GM23338 (cell line): ENCODE results near the gene SQSTM1. TPM values are rescaled to one million over a fixed set of nuclear protein-coding genes. Genes with fewer than 3 reads are reported as not detected.

Experiments
- ATAC-seq: fragments of 200-7000 bp; cut with Tn5 transposase; 3 replicates; pipeline ENCODE4 v1.9.1; 2020
- DNase-seq: peaks from one replicate; pipeline ENCODE4 v3.0.0-alpha.2; 2015; ENCODE audit warnings: low spot score
- H2AFZ ChIP-seq: fragments of 200-600 bp; sonication (generic); 2 replicates; pipeline ENCODE4 v1.8.0; 2016; ENCODE audit warnings: antibody characterized with exemption, mild to moderate bottlenecking, moderate library complexity
- H3F3A ChIP-seq: fragments of 200-600 bp; sonication (generic); replicated peaks from 2 replicates; pipeline ENCODE4 v1.8.0; 2017; ENCODE audit warnings: antibody characterized with exemption, mixed run types, low read depth
- H3K27ac ChIP-seq: fragments of 200-600 bp; sonication (generic); 2 replicates; pipeline ENCODE4 v1.6.1; 2016; ENCODE audit warnings: low read depth
- H3K27me3 ChIP-seq: fragments of 200-600 bp; sonication (generic); 2 replicates; pipeline ENCODE4 v1.8.0; 2016; ENCODE audit warnings: mild to moderate bottlenecking, mixed run types, moderate library complexity; ENCODE audit not compliant: insufficient read depth
- H3K36me3 ChIP-seq: fragments of 200-600 bp; sonication (generic); 2 replicates; pipeline ENCODE4 v1.8.0; 2016; ENCODE audit warnings: mild to moderate bottlenecking; ENCODE audit not compliant: insufficient read depth
- H3K4me1 ChIP-seq: fragments of 200-600 bp; sonication (generic); 2 replicates; pipeline ENCODE4 v1.8.0; 2016; ENCODE audit warnings: mild to moderate bottlenecking, moderate library complexity; ENCODE audit not compliant: insufficient read depth
- H3K4me2 ChIP-seq: fragments of 200-600 bp; sonication (generic); 2 replicates; pipeline ENCODE4 v1.7.1; 2017; ENCODE audit warnings: mixed run types
- H3K4me3 ChIP-seq: fragments of 200-600 bp; sonication (generic); 2 replicates; pipeline ENCODE4 v1.6.1; 2016; ENCODE audit warnings: mixed run types
- H3K79me2 ChIP-seq: fragments of 200-600 bp; sonication (generic); replicated peaks from 2 replicates; pipeline ENCODE4 v1.8.0; 2017; ENCODE audit warnings: mild to moderate bottlenecking; ENCODE audit not compliant: insufficient read depth
- H3K9me2 ChIP-seq: fragments of 200-600 bp; sonication (generic); 2 replicates; pipeline ENCODE4 v1.8.0; 2017; ENCODE audit not compliant: insufficient read depth
- H4K20me1 ChIP-seq: fragments of 200-600 bp; sonication (generic); replicated peaks from 2 replicates; pipeline ENCODE4 v1.8.0; 2017; ENCODE audit warnings: mild to moderate bottlenecking; ENCODE audit not compliant: insufficient read depth
- H3K27ac Mint-ChIP-seq: 2 replicates; pipeline ENCODE4 v1.8.0; 2020; ENCODE audit warnings: inconsistent platforms, mild to moderate bottlenecking, moderate library complexity, mixed read lengths
- H3K27me3 Mint-ChIP-seq: 3 replicates; pipeline ENCODE4 v1.8.0; 2022; ENCODE audit warnings: low read depth, mild to moderate bottlenecking, moderate library complexity, mixed read lengths, inconsistent platforms; ENCODE audit not compliant: insufficient read depth, poor library complexity
- H3K36me3 Mint-ChIP-seq: 3 replicates; pipeline ENCODE4 v1.8.0; 2021; ENCODE audit warnings: low read depth, mild to moderate bottlenecking, inconsistent platforms, moderate library complexity, mixed read lengths
- H3K4me1 Mint-ChIP-seq: 3 replicates; pipeline ENCODE4 v1.8.0; 2020; ENCODE audit warnings: mild to moderate bottlenecking, inconsistent platforms, mixed read lengths
- H3K4me3 Mint-ChIP-seq: 3 replicates; pipeline ENCODE4 v1.8.0; 2021; ENCODE audit warnings: moderate library complexity, mild to moderate bottlenecking, inconsistent platforms, mixed read lengths
- H3K9me3 Mint-ChIP-seq: 3 replicates; pipeline ENCODE4 v1.8.0; 2020; ENCODE audit warnings: moderate library complexity, mild to moderate bottlenecking, inconsistent platforms, mixed read lengths
- CREB1 ChIP-seq: fragments of 250-450 bp; sonication (Bioruptor Pico); IDR thresholded peaks from 2 replicates; pipeline ENCODE4 v1.5.0; 2020; ENCODE audit warnings: low read depth, mild to moderate bottlenecking, moderate library complexity
- EZH2 ChIP-seq: fragments of 200-600 bp; sonication (generic); IDR thresholded peaks from one replicate; pipeline ENCODE4 v1.8.0; 2017; ENCODE audit warnings: antibody characterized with exemption, mild to moderate bottlenecking, low read depth; ENCODE audit not compliant: unreplicated experiment
- EZH2phosphoT487 ChIP-seq: fragments of 200-600 bp; sonication (generic); IDR thresholded peaks from one replicate; pipeline ENCODE4 v1.8.1; 2018; ENCODE audit warnings: antibody characterized with exemption; ENCODE audit not compliant: unreplicated experiment
- JUNB ChIP-seq: IDR thresholded peaks from one replicate; pipeline ENCODE4 v1.6.1; 2016; ENCODE audit warnings: antibody characterized with exemption; ENCODE audit not compliant: unreplicated experiment
- NANOG ChIP-seq: IDR thresholded peaks from 2 replicates; pipeline ENCODE4 v1.6.1; 2016; ENCODE audit warnings: antibody characterized with exemption, borderline replicate concordance
- POLR2AphosphoS5 ChIP-seq: IDR thresholded peaks from 2 replicates; pipeline ENCODE4 v1.6.1; 2016; ENCODE audit warnings: antibody characterized with exemption, low read depth
- STAT1 ChIP-seq: IDR thresholded peaks from one replicate; pipeline ENCODE4 v1.6.1; 2016; ENCODE audit warnings: antibody characterized with exemption; ENCODE audit not compliant: unreplicated experiment
- ZNF114 ChIP-seq: fragments of 250-450 bp; sonication (Bioruptor Pico); IDR thresholded peaks from 2 replicates; pipeline ENCODE4 v1.5.0; 2020; ENCODE audit warnings: mild to moderate bottlenecking, moderate library complexity
- ZNF331 ChIP-seq: fragments of 250-450 bp; sonication (Bioruptor Pico); IDR thresholded peaks from 2 replicates; pipeline ENCODE4 v1.5.0; 2020; ENCODE audit warnings: low read depth, mild to moderate bottlenecking, moderate library complexity
- polyA plus RNA-seq: library from polyadenylated mRNA; unstranded; fragments of >200 nt; fragmentation: Nextera tagmentation; extraction: Ambion mirVana; gene quantifications from 2 replicates; pipeline ENCODE4 v1.2.1, GENCODE V29; 2016
- total RNA-seq: library from RNA; depleted of rRNA; stranded (reverse); fragments of >200 nt; shearing (Covaris generic); gene quantifications from 2 replicates; pipeline ENCODE4 v1.2.3, GENCODE V29; 2014
- TF ChIP-seq, protein P1 (sequence below): IDR thresholded peaks from 2 replicates; pipeline ENCODE4 v1.6.1; 2016; ENCODE audit warnings: antibody characterized with exemption
- TF ChIP-seq, protein P2 (sequence below): fragments of 250-450 bp; sonication (Bioruptor Pico); IDR thresholded peaks from 2 replicates; pipeline ENCODE4 v1.5.0; 2020; ENCODE audit warnings: mild to moderate bottlenecking, moderate library complexity
- TF ChIP-seq, protein P3 (sequence below), 2 experiments: fragments of 200-600 bp in 1 of 2; sonication (generic) in 1 of 2; conservative IDR thresholded peaks; 2 replicates each; pipeline versions ENCODE4 v1.5.1 to v1.6.1; 2016 to 2017; ENCODE audit warnings: antibody characterized with exemption in 2 of 2, low read depth in 2 of 2, mild to moderate bottlenecking in 2 of 2, moderate library complexity in 1 of 2
- TF ChIP-seq, protein P4 (sequence below): IDR thresholded peaks from one replicate; pipeline ENCODE4 v1.6.1; 2018; ENCODE audit warnings: antibody characterized with exemption; ENCODE audit not compliant: unreplicated experiment

The SQSTM1 gene
- total and polyA plus RNA-seq, 2 experiments from 2014 or later = 58.0 to 92.6 TPM

- Histone ChIP-seq H3K4me3 (no peak overlapping the region), H2AFZ (no peak overlapping the region), H3F3A (peaks cover 2% of the 10 kb centered on the region), H3K9me2 (no peaks in the 10 kb centered on the region), H3K27ac (no peak overlapping the region), H3K79me2 (peaks cover 19% of the 10 kb centered on the region), H3K4me2 (peak overlapping the region; percentile 64), H3K4me1 (peaks cover 8% of the 10 kb centered on the region), H3K27me3 (no peaks in the 10 kb centered on the region), H3K36me3 (no peaks in the 10 kb centered on the region; the same call in 1 of the 2 replicates), H4K20me1 (peaks cover 17% of the 10 kb centered on the region)
- peaks cover 26% of the 10 kb centered on the region for H3K36me3 Mint-ChIP-seq
- H3K27me3 Mint-ChIP-seq = peaks cover 28% of the 10 kb centered on the region
- DNase-seq (peak; percentile 61), ATAC-seq (peak; percentile 21)
- H3K4me3 Mint-ChIP-seq = peak overlapping the region; percentile 21; the same call in 1 of the 3 replicates
- H3K27ac Mint-ChIP-seq = no peak overlapping the region
- no peaks in the 10 kb centered on the region for H3K9me3 Mint-ChIP-seq
- H3K4me1 Mint-ChIP-seq = peaks cover 30% of the 10 kb centered on the region
- TF ChIP-seq, protein P1, sequence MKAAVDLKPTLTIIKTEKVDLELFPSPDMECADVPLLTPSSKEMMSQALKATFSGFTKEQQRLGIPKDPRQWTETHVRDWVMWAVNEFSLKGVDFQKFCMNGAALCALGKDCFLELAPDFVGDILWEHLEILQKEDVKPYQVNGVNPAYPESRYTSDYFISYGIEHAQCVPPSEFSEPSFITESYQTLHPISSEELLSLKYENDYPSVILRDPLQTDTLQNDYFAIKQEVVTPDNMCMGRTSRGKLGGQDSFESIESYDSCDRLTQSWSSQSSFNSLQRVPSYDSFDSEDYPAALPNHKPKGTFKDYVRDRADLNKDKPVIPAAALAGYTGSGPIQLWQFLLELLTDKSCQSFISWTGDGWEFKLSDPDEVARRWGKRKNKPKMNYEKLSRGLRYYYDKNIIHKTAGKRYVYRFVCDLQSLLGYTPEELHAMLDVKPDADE = no peak
- no peak for TF ChIP-seq EZH2phosphoT487
- TF ChIP-seq, protein P2, sequence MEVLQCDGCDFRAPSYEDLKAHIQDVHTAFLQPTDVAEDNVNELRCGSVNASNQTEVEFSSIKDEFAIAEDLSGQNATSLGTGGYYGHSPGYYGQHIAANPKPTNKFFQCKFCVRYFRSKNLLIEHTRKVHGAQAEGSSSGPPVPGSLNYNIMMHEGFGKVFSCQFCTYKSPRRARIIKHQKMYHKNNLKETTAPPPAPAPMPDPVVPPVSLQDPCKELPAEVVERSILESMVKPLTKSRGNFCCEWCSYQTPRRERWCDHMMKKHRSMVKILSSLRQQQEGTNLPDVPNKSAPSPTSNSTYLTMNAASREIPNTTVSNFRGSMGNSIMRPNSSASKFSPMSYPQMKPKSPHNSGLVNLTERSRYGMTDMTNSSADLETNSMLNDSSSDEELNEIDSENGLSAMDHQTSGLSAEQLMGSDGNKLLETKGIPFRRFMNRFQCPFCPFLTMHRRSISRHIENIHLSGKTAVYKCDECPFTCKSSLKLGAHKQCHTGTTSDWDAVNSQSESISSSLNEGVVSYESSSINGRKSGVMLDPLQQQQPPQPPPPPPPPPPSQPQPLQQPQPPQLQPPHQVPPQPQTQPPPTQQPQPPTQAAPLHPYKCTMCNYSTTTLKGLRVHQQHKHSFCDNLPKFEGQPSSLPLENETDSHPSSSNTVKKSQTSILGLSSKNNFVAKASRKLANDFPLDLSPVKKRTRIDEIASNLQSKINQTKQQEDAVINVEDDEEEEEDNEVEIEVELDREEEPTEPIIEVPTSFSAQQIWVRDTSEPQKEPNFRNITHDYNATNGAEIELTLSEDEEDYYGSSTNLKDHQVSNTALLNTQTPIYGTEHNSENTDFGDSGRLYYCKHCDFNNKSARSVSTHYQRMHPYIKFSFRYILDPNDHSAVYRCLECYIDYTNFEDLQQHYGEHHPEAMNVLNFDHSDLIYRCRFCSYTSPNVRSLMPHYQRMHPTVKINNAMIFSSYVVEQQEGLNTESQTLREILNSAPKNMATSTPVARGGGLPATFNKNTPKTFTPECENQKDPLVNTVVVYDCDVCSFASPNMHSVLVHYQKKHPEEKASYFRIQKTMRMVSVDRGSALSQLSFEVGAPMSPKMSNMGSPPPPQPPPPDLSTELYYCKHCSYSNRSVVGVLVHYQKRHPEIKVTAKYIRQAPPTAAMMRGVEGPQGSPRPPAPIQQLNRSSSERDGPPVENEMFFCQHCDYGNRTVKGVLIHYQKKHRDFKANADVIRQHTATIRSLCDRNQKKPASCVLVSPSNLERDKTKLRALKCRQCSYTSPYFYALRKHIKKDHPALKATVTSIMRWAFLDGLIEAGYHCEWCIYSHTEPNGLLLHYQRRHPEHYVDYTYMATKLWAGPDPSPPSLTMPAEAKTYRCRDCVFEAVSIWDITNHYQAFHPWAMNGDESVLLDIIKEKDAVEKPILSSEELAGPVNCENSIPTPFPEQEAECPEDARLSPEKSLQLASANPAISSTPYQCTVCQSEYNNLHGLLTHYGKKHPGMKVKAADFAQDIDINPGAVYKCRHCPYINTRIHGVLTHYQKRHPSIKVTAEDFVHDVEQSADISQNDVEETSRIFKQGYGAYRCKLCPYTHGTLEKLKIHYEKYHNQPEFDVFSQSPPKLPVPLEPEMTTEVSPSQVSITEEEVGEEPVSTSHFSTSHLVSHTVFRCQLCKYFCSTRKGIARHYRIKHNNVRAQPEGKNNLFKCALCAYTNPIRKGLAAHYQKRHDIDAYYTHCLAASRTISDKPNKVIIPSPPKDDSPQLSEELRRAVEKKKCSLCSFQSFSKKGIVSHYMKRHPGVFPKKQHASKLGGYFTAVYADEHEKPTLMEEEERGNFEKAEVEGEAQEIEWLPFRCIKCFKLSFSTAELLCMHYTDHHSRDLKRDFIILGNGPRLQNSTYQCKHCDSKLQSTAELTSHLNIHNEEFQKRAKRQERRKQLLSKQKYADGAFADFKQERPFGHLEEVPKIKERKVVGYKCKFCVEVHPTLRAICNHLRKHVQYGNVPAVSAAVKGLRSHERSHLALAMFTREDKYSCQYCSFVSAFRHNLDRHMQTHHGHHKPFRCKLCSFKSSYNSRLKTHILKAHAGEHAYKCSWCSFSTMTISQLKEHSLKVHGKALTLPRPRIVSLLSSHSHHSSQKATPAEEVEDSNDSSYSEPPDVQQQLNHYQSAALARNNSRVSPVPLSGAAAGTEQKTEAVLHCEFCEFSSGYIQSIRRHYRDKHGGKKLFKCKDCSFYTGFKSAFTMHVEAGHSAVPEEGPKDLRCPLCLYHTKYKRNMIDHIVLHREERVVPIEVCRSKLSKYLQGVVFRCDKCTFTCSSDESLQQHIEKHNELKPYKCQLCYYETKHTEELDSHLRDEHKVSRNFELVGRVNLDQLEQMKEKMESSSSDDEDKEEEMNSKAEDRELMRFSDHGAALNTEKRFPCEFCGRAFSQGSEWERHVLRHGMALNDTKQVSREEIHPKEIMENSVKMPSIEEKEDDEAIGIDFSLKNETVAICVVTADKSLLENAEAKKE = no peak
- TF ChIP-seq, protein P3, sequence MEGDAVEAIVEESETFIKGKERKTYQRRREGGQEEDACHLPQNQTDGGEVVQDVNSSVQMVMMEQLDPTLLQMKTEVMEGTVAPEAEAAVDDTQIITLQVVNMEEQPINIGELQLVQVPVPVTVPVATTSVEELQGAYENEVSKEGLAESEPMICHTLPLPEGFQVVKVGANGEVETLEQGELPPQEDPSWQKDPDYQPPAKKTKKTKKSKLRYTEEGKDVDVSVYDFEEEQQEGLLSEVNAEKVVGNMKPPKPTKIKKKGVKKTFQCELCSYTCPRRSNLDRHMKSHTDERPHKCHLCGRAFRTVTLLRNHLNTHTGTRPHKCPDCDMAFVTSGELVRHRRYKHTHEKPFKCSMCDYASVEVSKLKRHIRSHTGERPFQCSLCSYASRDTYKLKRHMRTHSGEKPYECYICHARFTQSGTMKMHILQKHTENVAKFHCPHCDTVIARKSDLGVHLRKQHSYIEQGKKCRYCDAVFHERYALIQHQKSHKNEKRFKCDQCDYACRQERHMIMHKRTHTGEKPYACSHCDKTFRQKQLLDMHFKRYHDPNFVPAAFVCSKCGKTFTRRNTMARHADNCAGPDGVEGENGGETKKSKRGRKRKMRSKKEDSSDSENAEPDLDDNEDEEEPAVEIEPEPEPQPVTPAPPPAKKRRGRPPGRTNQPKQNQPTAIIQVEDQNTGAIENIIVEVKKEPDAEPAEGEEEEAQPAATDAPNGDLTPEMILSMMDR (conservative IDR thresholded peaks at IDR 0.05; ENCODE audit: low read depth in 2 of 2) = no peak
- no peak for TF ChIP-seq ZNF331 (CRISPR knock-in tag)
- TF ChIP-seq POLR2AphosphoS5 = no peak
- TF ChIP-seq CREB1 = no peak
- TF ChIP-seq ZNF114 (CRISPR knock-in tag) = no peak
- TF ChIP-seq STAT1 = no peak
- TF ChIP-seq, protein P4, sequence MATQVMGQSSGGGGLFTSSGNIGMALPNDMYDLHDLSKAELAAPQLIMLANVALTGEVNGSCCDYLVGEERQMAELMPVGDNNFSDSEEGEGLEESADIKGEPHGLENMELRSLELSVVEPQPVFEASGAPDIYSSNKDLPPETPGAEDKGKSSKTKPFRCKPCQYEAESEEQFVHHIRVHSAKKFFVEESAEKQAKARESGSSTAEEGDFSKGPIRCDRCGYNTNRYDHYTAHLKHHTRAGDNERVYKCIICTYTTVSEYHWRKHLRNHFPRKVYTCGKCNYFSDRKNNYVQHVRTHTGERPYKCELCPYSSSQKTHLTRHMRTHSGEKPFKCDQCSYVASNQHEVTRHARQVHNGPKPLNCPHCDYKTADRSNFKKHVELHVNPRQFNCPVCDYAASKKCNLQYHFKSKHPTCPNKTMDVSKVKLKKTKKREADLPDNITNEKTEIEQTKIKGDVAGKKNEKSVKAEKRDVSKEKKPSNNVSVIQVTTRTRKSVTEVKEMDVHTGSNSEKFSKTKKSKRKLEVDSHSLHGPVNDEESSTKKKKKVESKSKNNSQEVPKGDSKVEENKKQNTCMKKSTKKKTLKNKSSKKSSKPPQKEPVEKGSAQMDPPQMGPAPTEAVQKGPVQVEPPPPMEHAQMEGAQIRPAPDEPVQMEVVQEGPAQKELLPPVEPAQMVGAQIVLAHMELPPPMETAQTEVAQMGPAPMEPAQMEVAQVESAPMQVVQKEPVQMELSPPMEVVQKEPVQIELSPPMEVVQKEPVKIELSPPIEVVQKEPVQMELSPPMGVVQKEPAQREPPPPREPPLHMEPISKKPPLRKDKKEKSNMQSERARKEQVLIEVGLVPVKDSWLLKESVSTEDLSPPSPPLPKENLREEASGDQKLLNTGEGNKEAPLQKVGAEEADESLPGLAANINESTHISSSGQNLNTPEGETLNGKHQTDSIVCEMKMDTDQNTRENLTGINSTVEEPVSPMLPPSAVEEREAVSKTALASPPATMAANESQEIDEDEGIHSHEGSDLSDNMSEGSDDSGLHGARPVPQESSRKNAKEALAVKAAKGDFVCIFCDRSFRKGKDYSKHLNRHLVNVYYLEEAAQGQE = no peak
- no peak for TF ChIP-seq EZH2
- TF ChIP-seq JUNB = no peak
- TF ChIP-seq NANOG = no peak
These were observed 17.6 kb upstream of the SQSTM1 start for GRCh38 chr5:179802950-179803562.
